ENCODE results near the gene ERICH4.

ERICH4 gene

DNA sequence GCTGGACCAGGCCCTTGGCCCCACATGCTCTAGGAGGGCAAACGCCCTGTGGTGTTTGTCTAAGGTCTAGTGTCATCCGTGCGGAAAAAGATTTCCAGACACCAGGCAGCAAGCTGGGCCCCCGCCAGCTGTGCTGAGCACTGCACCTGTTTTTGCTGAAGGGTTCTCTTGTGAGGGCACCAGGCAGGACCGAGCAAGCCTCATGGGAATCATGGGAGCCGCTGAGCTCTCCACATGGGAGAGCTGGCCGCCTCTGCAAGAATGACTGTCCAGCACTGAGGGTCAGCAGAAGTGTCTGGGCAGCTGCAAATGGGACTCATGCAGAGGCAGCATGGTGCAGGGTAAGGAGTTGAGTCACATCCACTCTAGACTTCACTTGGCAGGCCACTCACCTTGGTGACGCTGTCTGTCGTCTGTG, 27.8 kb upstream of the ERICH4 start:
- no peak overlapping the region for H3K4me3 ChIP-seq (ENCODE audit: low read length)
- TF ChIP-seq, protein P1, sequence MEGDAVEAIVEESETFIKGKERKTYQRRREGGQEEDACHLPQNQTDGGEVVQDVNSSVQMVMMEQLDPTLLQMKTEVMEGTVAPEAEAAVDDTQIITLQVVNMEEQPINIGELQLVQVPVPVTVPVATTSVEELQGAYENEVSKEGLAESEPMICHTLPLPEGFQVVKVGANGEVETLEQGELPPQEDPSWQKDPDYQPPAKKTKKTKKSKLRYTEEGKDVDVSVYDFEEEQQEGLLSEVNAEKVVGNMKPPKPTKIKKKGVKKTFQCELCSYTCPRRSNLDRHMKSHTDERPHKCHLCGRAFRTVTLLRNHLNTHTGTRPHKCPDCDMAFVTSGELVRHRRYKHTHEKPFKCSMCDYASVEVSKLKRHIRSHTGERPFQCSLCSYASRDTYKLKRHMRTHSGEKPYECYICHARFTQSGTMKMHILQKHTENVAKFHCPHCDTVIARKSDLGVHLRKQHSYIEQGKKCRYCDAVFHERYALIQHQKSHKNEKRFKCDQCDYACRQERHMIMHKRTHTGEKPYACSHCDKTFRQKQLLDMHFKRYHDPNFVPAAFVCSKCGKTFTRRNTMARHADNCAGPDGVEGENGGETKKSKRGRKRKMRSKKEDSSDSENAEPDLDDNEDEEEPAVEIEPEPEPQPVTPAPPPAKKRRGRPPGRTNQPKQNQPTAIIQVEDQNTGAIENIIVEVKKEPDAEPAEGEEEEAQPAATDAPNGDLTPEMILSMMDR (conservative IDR thresholded peaks at IDR 0.05; ENCODE audit: low read length), result no peak
- DNase-seq (ENCODE audit: low read depth), result no peak

GRCh38 chr19:41416194-41416674, 26.7 kb upstream of the ERICH4 start:
- TF ChIP-seq, protein P1 (conservative IDR thresholded peaks at IDR 0.05; ENCODE audit: low read length), result no peak
- no peak for DNase-seq (ENCODE audit: low read depth)
- H3K4me3 ChIP-seq (ENCODE audit: low read length), result no peak overlapping the region

DNA sequence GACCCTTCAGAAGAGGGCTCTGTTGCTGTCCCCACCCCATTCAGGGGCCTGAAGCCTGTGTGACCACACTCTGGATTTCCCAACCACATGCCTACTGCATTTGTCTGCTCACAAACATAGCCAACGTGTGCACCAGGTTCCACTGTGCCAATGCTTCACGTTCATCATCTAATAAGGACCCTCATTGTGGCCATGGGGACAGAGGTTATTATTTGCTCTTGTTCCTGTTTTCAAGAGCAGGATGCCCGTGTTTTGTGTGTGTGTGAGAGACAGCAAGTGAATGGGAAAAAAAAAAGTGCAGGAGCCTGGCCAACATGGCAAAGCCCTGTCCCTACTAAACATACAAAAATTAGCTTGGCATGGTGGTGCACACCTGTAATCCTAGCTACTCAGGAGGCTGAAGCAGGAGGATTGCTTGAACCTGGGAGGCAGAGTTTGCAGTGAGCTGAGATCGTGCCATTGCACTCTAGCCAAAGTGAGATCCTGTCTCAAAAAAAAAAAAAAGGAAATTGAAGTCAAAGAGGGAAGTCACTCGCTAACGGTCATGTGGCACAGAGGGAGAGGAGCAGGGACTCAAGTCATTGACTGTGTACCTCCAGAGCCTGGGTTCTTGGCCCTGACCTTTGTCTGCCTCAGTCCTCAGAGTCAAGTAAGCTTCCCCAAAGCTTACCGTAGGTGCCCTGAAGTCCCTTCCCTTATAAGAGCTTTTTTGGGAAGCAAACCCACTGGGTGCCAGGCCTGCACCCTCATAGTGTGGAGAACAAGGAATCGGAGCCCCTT, 22.7 kb upstream of the ERICH4 start:
- DNase-seq (ENCODE audit: low read depth), result no peak
- no peak overlapping the region for H3K4me3 ChIP-seq (ENCODE audit: low read length)
- TF ChIP-seq, protein P1 (conservative IDR thresholded peaks at IDR 0.05; ENCODE audit: low read length), result no peak

GRCh38 chr19:41421314-41421713, 21.6 kb upstream of the ERICH4 start:
- no peak for DNase-seq (ENCODE audit: low read depth)
- H3K4me3 ChIP-seq (ENCODE audit: low read length), result no peak overlapping the region
- TF ChIP-seq, protein P1 (conservative IDR thresholded peaks at IDR 0.05; ENCODE audit: low read length), result no peak

GRCh38 chr19:41421973-41422372, 21.0 kb upstream of the ERICH4 start:
- TF ChIP-seq, protein P1 (conservative IDR thresholded peaks at IDR 0.05; ENCODE audit: low read length), result no peak
- DNase-seq (ENCODE audit: low read depth), result no peak
- no peak overlapping the region for H3K4me3 ChIP-seq (ENCODE audit: low read length)

DNA sequence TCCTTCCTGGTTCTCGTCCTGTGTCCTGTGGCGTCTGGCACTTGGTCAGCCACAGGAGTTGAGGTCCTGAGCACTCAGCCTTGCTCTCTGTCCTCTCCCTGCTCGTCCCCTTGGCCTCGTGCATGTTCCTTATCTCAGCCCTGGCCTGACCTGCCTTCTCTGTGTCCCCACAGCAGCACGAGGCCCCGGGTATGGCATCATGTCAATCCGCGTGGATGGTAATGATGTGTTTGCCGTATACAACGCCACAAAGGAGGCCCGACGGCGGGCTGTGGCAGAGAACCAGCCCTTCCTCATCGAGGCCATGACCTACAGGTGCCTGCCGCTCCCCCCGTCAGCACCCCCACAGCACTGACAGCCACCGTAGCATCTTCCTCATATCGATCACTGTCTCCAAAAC, 20.5 kb upstream of the ERICH4 start:
- TF ChIP-seq, protein P1 (conservative IDR thresholded peaks at IDR 0.05; ENCODE audit: low read length), result no peak
- no peak overlapping the region for H3K4me3 ChIP-seq (ENCODE audit: low read length)
- DNase-seq (ENCODE audit: low read depth), result no peak

- TF ChIP-seq, protein P1 (conservative IDR thresholded peaks at IDR 0.05; ENCODE audit: low read length), result no peak
- no peak overlapping the region for H3K4me3 ChIP-seq (ENCODE audit: low read length)
- no peak for DNase-seq (ENCODE audit: low read depth)
These were observed 20.0 kb upstream of the ERICH4 start for GRCh38 chr19:41422955-41423354.
